Endothelial cell of umbilical vein (primary cell): ENCODE results near the gene GPR137C. TPM values are rescaled to one million over a fixed set of nuclear protein-coding genes. Genes with fewer than 3 reads are reported as not detected.

Experiments used
- BruUV-seq: library from RNA; stranded (reverse); fragments of 400-500 nt; replicated peaks from 2 replicates; lab custom pipeline; 2021; lab: Mats Ljungman, UMichigan
- CTCF ChIA-PET: fragments of 300-600, 350-600 bp; sonication (Branson Sonifier 250); formaldehyde crosslinking; loops from one replicate; lab custom pipeline; 2021; ENCODE audit warnings: antibody characterized with exemption, inconsistent platforms; lab: Charles Lee
- POLR2A ChIA-PET: fragments of 300-600, 350-600 bp; sonication (Branson Sonifier 250); formaldehyde crosslinking; loops from one replicate; lab custom pipeline; 2021; ENCODE audit warnings: antibody characterized with exemption, inconsistent platforms; lab: Charles Lee
- DNase-seq: peaks from one replicate; pipeline ENCODE4 v3.0.0-alpha.2; 2011; ENCODE audit warnings: low read depth, low spot score
- FAIRE-seq: peaks from 2 replicates; lab custom pipeline; 2011; peaks lifted over from hg19 to GRCh38; lab: Jason Lieb, UNC
- H2AFZ ChIP-seq: 2 replicates; pipeline ENCODE4 v1.6.0; 2012; ENCODE audit warnings: low read depth, low read length, control low read depth, inconsistent platforms
- H3K27ac ChIP-seq: 2 replicates; pipeline ENCODE4 v1.5.1; 2011; ENCODE audit warnings: low read depth, mild to moderate bottlenecking, control low read depth, low read length, moderate library complexity; ENCODE audit not compliant: insufficient read depth
- H3K27me3 ChIP-seq, 2 experiments: 2 replicates each; pipeline versions ENCODE4 v1.6.0 to v1.6.1; 2011; ENCODE audit warnings: low read length in 2 of 2, mixed read lengths in 1 of 2; ENCODE audit not compliant: control insufficient read depth in 2 of 2, insufficient read depth in 2 of 2
- H3K36me3 ChIP-seq, 2 experiments: 2 replicates in 1 of 2; 3 replicates in 1 of 2; pipeline ENCODE4 v1.5.1; 2011; ENCODE audit warnings: low read length in 2 of 2, mild to moderate bottlenecking in 1 of 2, moderate library complexity in 1 of 2; ENCODE audit not compliant: control insufficient read depth in 2 of 2, insufficient read depth in 2 of 2; ENCODE audit errors: extremely low read depth in 1 of 2
- H3K4me1 ChIP-seq: 3 replicates; pipeline ENCODE4 v1.5.1; 2011; ENCODE audit warnings: mild to moderate bottlenecking, low read length; ENCODE audit not compliant: control insufficient read depth, insufficient read depth; ENCODE audit errors: extremely low read depth
- H3K4me2 ChIP-seq: 2 replicates; pipeline ENCODE4 v1.6.1; 2011; ENCODE audit warnings: low read length, control low read depth, mixed read lengths; ENCODE audit not compliant: insufficient read depth
- H3K4me3 ChIP-seq, 3 experiments: fragments of 200-600 bp in 1 of 3; sonication (generic), shearing (Covaris generic) in 1 of 3; replicated peaks in 1 of 3; 2 replicates each; pipeline ENCODE4 v1.5.1; 2011 to 2016; ENCODE audit warnings: control low read depth in 3 of 3, low read length in 3 of 3, mild to moderate bottlenecking in 2 of 3, inconsistent platforms in 1 of 3, low read depth in 1 of 3, moderate library complexity in 1 of 3; ENCODE audit not compliant: insufficient read depth in 1 of 3
- H3K79me2 ChIP-seq: 2 replicates; pipeline ENCODE4 v1.6.0; 2012; ENCODE audit warnings: low read length, inconsistent platforms; ENCODE audit not compliant: control insufficient read depth, insufficient read depth
- H3K9ac ChIP-seq: replicated peaks from 2 replicates; pipeline ENCODE3; 2011; ENCODE audit warnings: low read length, control low read depth; ENCODE audit not compliant: insufficient read depth; ENCODE audit errors: extremely low read depth
- H3K9me1 ChIP-seq: replicated peaks from 3 replicates; pipeline ENCODE4 v1.6.0; 2011; ENCODE audit warnings: mild to moderate bottlenecking, low read length; ENCODE audit not compliant: control insufficient read depth, insufficient read depth; ENCODE audit errors: extremely low read depth
- H3K9me3 ChIP-seq: replicated peaks from 2 replicates; pipeline ENCODE4 v1.5.1; 2012; ENCODE audit warnings: low read length, inconsistent platforms; ENCODE audit not compliant: control insufficient read depth, insufficient read depth
- H4K20me1 ChIP-seq: replicated peaks from 2 replicates; pipeline ENCODE3; 2011; ENCODE audit warnings: mild to moderate bottlenecking, low read length; ENCODE audit not compliant: control insufficient read depth, insufficient read depth; ENCODE audit errors: extremely low read depth
- EZH2 ChIP-seq: IDR thresholded peaks from 2 replicates; pipeline ENCODE4 v1.6.1; 2012; ENCODE audit warnings: borderline replicate concordance, low read depth, mild to moderate bottlenecking, moderate library complexity, low read length, inconsistent platforms; ENCODE audit not compliant: severe bottlenecking
- FOS ChIP-seq: IDR thresholded peaks from 2 replicates; pipeline ENCODE4 v1.6.1; 2011; ENCODE audit warnings: mild to moderate bottlenecking, low read length, moderate library complexity, borderline replicate concordance; ENCODE audit not compliant: insufficient read depth
- GATA2 ChIP-seq: IDR thresholded peaks from 2 replicates; pipeline ENCODE4 v1.7.0; 2011; ENCODE audit warnings: low read depth, mild to moderate bottlenecking, moderate library complexity, mixed read lengths, low read length; ENCODE audit not compliant: insufficient read length, insufficient read depth
- JUN ChIP-seq: IDR thresholded peaks from 2 replicates; pipeline ENCODE4 v1.6.1; 2011; ENCODE audit warnings: borderline replicate concordance, low read depth; ENCODE audit not compliant: insufficient read length, insufficient read depth
- MYC ChIP-seq: IDR thresholded peaks from one replicate; pipeline ENCODE4 v1.6.1; 2011; ENCODE audit warnings: mild to moderate bottlenecking, low read depth, low read length
- POLR2A ChIP-seq: IDR thresholded peaks from 2 replicates; pipeline ENCODE4 v1.6.1; 2012; ENCODE audit warnings: low read depth, mild to moderate bottlenecking, control low read depth, low read length
- POLR2AphosphoS5 ChIP-seq: IDR thresholded peaks from 2 replicates; pipeline ENCODE4 v1.6.1; 2012; ENCODE audit warnings: low read depth, mild to moderate bottlenecking, control low read depth, low read length, moderate library complexity; ENCODE audit not compliant: insufficient read depth
- dilution Hi-C: fragments of 300-500 bp; cut with MboI; formaldehyde crosslinking; loops from one replicate; pipeline ENCODE4 v1.15.0; 2019; ENCODE audit warnings: low sequenced_read_pairs; ENCODE audit not compliant: extremely low pct_ligation_motif_present
- intact Hi-C: fragments of 100-400 bp; cut with micrococcal nuclease; formaldehyde crosslinking; loops from one replicate; pipeline ENCODE4 v1.10.0; 2022
- polyA plus RNA-seq, 4 experiments: library from polyadenylated mRNA; depleted of rRNA in 3 of 4; stranded (reverse) in 3 of 4; unstranded in 1 of 4; fragments of >200 nt; gene quantifications; 2 replicates each; pipeline versions ENCODE4 v1.2.1 to v1.2.3, GENCODE V29; 2011 to 2012; ENCODE audit warnings: missing spikeins in 1 of 4
- total RNA-seq: library from RNA; stranded (reverse); gene quantifications from 2 replicates; pipeline ENCODE4 v1.2.3, GENCODE V29; 2021
- TF ChIP-seq, protein P1 (sequence below): IDR thresholded peaks from 2 replicates; pipeline ENCODE4 v1.6.1; 2011; ENCODE audit not compliant: insufficient read depth, insufficient read length
- TF ChIP-seq, protein P2 (sequence below), 2 donors: IDR thresholded peaks; 1 replicate in 1 of 2; 2 replicates in 1 of 2; pipeline ENCODE4 v1.5.1; 2011; ENCODE audit warnings: low read length in 2 of 2, mild to moderate bottlenecking in 2 of 2, moderate library complexity in 2 of 2, control low read depth in 1 of 2, inconsistent platforms in 1 of 2, low read depth in 1 of 2; ENCODE audit not compliant: insufficient read depth in 1 of 2; ENCODE audit errors: extremely low read depth in 1 of 2

The GPR137C gene
- total and polyA plus RNA-seq, 2 donors (not counting 3 experiments of a cell fraction or from before 2014, with no cell fraction given) = 1.5 to 5.7 TPM

DNA sequence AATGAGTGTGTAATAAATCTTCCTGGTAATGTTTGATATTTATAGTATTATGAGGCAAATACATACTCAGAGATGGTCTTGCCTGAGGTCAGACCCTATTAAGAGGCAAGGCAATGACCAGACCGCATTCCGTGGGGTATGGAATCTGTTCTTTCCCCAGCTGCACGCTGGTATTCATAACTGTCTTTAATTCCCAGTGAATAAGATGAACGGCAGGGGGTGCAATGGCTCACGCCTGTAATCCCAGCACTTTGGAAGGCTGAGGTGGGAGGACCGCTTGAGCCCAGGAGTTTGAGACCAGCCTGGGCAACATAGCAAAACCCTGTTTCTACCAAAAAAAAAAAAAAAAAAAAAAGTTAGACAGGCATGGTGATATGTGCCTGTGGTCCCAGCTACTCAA is 98.1 kb downstream of the GPR137C start:
- Histone ChIP-seq H3K9me1 (no peaks in the 10 kb centered on the region), H3K4me1 (no peaks in the 10 kb centered on the region), H4K20me1 (no peaks in the 10 kb centered on the region), H3K4me3 (no peak overlapping the region), H3K27me3 (no peaks in the 10 kb centered on the region), H3K27ac (no peak overlapping the region), H3K36me3 (peaks cover 0 to 5% of the 10 kb centered on the region in 2 experiments), H3K79me2 (no peaks in the 10 kb centered on the region), H3K9me3 (no peaks in the 10 kb centered on the region), H2AFZ (no peak overlapping the region), H3K4me2 (no peak overlapping the region), H3K9ac (no peak overlapping the region)
- TF ChIP-seq, protein P1, sequence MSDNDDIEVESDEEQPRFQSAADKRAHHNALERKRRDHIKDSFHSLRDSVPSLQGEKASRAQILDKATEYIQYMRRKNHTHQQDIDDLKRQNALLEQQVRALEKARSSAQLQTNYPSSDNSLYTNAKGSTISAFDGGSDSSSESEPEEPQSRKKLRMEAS = no peak
- TF ChIP-seq POLR2AphosphoS5 (no peak), FOS (no peak), POLR2A (no peak), JUN (no peak), MYC (no peak), EZH2 (no peak), GATA2 (no peak)
- TF ChIP-seq, protein P2, sequence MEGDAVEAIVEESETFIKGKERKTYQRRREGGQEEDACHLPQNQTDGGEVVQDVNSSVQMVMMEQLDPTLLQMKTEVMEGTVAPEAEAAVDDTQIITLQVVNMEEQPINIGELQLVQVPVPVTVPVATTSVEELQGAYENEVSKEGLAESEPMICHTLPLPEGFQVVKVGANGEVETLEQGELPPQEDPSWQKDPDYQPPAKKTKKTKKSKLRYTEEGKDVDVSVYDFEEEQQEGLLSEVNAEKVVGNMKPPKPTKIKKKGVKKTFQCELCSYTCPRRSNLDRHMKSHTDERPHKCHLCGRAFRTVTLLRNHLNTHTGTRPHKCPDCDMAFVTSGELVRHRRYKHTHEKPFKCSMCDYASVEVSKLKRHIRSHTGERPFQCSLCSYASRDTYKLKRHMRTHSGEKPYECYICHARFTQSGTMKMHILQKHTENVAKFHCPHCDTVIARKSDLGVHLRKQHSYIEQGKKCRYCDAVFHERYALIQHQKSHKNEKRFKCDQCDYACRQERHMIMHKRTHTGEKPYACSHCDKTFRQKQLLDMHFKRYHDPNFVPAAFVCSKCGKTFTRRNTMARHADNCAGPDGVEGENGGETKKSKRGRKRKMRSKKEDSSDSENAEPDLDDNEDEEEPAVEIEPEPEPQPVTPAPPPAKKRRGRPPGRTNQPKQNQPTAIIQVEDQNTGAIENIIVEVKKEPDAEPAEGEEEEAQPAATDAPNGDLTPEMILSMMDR (IDR thresholded peaks at IDR 0.05; ENCODE audit: extremely low read depth in 1 of 2, insufficient read depth in 1 of 2, low read depth in 1 of 2, low read length in 2 of 2) = no peak
- dilution Hi-C loops = no loop called here
- no TSS peak for BruUV-seq
- POLR2A ChIA-PET = no interaction called here
- DNase-seq = no peak
- no peak for FAIRE-seq
- intact Hi-C loops = no loop called here
- CTCF ChIA-PET = interaction anchor here (0.7 kb wide), 1 partner anchor 18 kb away, joined by 3 read pairs; no protein-coding TSS in a partner anchor
